Mammary epithelial cell (primary cell): ENCODE results near the gene GDAP1L1.

ENCODE experiments used
- EZH2 ChIP-seq: IDR thresholded peaks from 2 replicates; pipeline ENCODE4 v1.6.1; 2012; ENCODE audit warnings: low read length, inconsistent platforms, borderline replicate concordance
- TF ChIP-seq, protein P1 (sequence below), 2 donors: IDR thresholded peaks in 1 of 2; conservative IDR thresholded peaks in 1 of 2; 2 replicates each; pipeline ENCODE4 v1.5.1; 2011 to 2012; ENCODE audit warnings: inconsistent platforms in 2 of 2, low read length in 2 of 2, mild to moderate bottlenecking in 2 of 2, control low read depth in 1 of 2, low read depth in 1 of 2; ENCODE audit not compliant: insufficient read depth in 1 of 2; ENCODE audit errors: extremely low read depth in 1 of 2

DNA sequence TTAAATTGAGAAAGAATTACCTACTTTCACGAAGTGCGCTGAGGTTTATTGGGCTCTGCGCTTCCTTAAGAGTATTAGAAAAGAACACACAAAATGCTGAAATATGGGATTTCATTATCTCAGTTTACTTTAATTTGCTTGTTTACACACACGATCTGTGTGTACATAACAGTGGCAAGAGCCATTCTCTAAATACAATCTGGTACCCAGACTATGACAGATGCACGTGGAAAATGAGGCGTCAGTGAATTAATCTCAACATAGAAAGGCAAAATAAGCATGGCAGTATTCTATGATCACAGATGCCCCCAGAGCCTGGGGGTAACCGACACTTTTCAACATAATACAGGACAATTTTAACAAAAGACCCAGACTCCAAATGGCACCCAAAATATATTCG, 55.6 kb downstream of the GDAP1L1 start:
- no peak for TF ChIP-seq EZH2
- TF ChIP-seq, protein P1, sequence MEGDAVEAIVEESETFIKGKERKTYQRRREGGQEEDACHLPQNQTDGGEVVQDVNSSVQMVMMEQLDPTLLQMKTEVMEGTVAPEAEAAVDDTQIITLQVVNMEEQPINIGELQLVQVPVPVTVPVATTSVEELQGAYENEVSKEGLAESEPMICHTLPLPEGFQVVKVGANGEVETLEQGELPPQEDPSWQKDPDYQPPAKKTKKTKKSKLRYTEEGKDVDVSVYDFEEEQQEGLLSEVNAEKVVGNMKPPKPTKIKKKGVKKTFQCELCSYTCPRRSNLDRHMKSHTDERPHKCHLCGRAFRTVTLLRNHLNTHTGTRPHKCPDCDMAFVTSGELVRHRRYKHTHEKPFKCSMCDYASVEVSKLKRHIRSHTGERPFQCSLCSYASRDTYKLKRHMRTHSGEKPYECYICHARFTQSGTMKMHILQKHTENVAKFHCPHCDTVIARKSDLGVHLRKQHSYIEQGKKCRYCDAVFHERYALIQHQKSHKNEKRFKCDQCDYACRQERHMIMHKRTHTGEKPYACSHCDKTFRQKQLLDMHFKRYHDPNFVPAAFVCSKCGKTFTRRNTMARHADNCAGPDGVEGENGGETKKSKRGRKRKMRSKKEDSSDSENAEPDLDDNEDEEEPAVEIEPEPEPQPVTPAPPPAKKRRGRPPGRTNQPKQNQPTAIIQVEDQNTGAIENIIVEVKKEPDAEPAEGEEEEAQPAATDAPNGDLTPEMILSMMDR (conservative IDR thresholded peaks at IDR 0.05 in 1 of 2, IDR thresholded peaks at IDR 0.05 in 1 of 2; ENCODE audit: extremely low read depth in 1 of 2, insufficient read depth in 1 of 2, low read depth in 1 of 2, low read length in 2 of 2), result no peak
